Activated naive CD8-positive, alpha-beta T cell treated with anti-CD3 and anti-CD28 coated beads for 36 hours (primary cell): ENCODE data around the gene POLR2J2. TPM values are rescaled to one million over a fixed set of nuclear protein-coding genes. Genes with fewer than 3 reads are reported as not detected.
"Not testable (repeated sequence)": the region's sequence is repeated elsewhere in the genome, so short reads cannot be mapped to it uniquely, and the experiment has no call there.

ENCODE experiments used
- DNase-seq: peaks from one replicate; pipeline ENCODE4 v3.0.0; 2021
- H3K27ac Mint-ChIP-seq: one replicate; pipeline ENCODE4 v1.8.0; 2022; ENCODE audit warnings: mild to moderate bottlenecking, moderate library complexity, mixed read lengths
- H3K27me3 Mint-ChIP-seq: one replicate; pipeline ENCODE4 v1.8.0; 2022; ENCODE audit warnings: mild to moderate bottlenecking, mixed read lengths
- H3K36me3 Mint-ChIP-seq: one replicate; pipeline ENCODE4 v1.8.0; 2021; ENCODE audit warnings: mild to moderate bottlenecking, mixed read lengths
- H3K4me1 Mint-ChIP-seq: one replicate; pipeline ENCODE4 v1.8.0; 2021; ENCODE audit warnings: mixed read lengths
- H3K4me3 Mint-ChIP-seq: one replicate; pipeline ENCODE4 v1.8.0; 2022; ENCODE audit warnings: mild to moderate bottlenecking, moderate library complexity, mixed read lengths
- H3K9me3 Mint-ChIP-seq: one replicate; pipeline ENCODE4 v1.8.0; 2022; ENCODE audit warnings: mixed read lengths
- total RNA-seq, 2 experiments: library from RNA; stranded (reverse); gene quantifications; one replicate each; pipeline ENCODE4 v1.2.3, GENCODE V29; 2021

Gene POLR2J2
- 1 to 10 TPM; 6.5 to 6.9 TPM for total RNA-seq

GRCh38 chr7:102671166-102671955 lies at the start of gene POLR2J2:
POLR2J2 (minus strand) TSS chr7:102671663; CDS start chr7:102671601, 62 bp downstream.
- not testable (repeated sequence) for H3K4me1 Mint-ChIP-seq, H3K27me3 Mint-ChIP-seq, H3K36me3 Mint-ChIP-seq, DNase-seq, H3K9me3 Mint-ChIP-seq, H3K4me3 Mint-ChIP-seq, H3K27ac Mint-ChIP-seq

- not testable (repeated sequence) for H3K4me1 Mint-ChIP-seq, H3K36me3 Mint-ChIP-seq, H3K27ac Mint-ChIP-seq, DNase-seq, H3K9me3 Mint-ChIP-seq, H3K4me3 Mint-ChIP-seq, H3K27me3 Mint-ChIP-seq
Measured at GRCh38 chr7:102718491-102718890, 47.0 kb upstream of the POLR2J2 start.

GRCh38 chr7:102715718-102716117 lies 44.3 kb upstream of the POLR2J2 start:
- H3K36me3 Mint-ChIP-seq, DNase-seq, H3K4me3 Mint-ChIP-seq, H3K27ac Mint-ChIP-seq, H3K9me3 Mint-ChIP-seq, H3K4me1 Mint-ChIP-seq, H3K27me3 Mint-ChIP-seq: not testable (repeated sequence)

DNA sequence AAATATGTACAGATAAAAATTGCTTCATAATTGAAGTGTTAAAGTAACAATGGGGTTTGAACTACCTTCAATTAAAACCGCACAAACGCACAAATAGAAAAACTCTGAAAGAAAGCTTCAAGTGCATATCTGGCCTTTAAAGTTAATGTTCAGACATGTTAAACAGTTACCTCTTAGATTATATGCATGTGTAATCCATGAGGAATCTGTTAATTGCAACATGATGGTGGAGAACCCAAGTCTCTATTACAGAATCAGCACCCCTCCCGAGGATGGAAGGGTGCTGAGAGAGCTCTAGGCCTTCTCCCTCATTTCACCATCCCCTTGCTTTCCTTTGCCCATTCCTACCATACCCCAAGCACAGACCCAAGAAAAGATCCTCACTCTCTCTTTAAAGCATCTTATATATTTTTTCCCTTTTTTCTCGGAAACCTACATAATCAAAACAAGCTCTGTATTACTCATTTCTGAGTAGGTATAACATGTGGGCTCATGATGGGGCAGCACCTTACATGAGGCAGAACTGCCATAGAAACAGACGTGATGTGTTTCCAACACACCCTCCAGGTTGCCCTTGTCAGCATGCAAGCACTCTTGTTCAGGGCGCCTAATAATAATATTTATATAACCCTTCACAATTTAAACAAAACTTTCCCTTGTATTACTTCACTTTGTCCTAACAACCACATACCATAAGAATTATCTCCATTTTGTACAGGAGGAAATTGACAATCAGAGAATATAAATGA lies 43.5 kb upstream of the POLR2J2 start:
- not testable (repeated sequence) for H3K4me1 Mint-ChIP-seq, H3K27ac Mint-ChIP-seq

DNA sequence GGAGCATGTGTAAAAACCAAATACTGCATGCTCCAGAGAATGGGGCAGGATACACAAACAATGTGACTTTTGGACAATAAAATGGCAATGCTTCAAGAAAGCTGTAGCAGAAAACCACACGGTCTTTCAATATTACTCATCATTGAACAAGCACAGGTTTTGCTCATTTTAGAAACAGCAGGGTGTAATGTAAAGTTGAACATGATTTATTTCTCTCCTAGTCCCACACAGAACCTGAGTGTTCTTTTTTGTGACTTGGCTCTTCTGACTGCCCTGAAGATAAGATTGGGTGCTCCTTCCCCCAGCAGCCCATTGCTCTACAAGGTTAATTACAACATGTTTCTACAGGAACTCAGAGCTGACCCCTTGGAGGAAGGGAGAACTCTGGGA lies 42.2 kb upstream of the POLR2J2 start:
- H3K36me3 Mint-ChIP-seq, H3K9me3 Mint-ChIP-seq, H3K4me3 Mint-ChIP-seq: not testable (repeated sequence)

More for the DNA sequence above, 43.5 kb upstream of the POLR2J2 start:
- DNase-seq, H3K9me3 Mint-ChIP-seq, H3K27me3 Mint-ChIP-seq, H3K4me3 Mint-ChIP-seq, H3K36me3 Mint-ChIP-seq: not testable (repeated sequence)

DNA sequence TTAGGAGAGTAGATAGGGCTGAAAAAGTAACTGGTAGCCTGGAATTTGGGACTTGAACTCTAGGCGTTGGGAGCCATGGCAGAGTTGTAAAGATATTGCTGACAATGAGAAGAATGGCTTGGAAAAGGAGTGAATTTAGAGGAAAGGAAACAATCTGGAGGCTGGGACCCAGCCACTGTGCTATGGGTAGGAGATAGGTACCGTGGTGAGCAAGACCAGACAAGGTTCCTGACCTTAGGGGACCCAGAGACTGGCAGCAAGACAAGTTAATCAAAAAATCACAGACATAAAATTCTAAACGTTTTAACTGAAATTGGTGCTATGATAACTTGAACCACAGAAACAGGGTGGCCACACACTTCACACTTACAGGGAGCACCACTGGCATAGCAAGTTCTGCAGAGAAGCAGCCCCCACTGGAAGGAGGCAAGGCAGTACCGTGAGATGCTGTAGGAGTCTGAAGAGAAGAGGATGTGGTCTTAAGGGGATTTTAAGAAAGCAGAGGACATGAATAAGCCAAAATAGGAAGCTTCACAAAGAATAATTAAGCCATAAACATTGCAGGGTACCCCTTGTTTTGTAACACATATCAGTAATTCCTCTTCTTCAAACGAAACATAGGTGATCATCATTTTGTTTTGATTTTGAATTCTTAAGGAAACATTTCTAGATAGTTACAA lies 41.7 kb upstream of the POLR2J2 start:
- H3K4me1 Mint-ChIP-seq, H3K4me3 Mint-ChIP-seq, H3K9me3 Mint-ChIP-seq, H3K27me3 Mint-ChIP-seq, H3K36me3 Mint-ChIP-seq: not testable (repeated sequence)
- DNase-seq, result peak; percentile 13
- H3K27ac Mint-ChIP-seq, result peak overlapping the region; percentile 63

More for the DNA sequence above, 42.2 kb upstream of the POLR2J2 start:
- H3K4me1 Mint-ChIP-seq, DNase-seq, H3K27me3 Mint-ChIP-seq: not testable (repeated sequence)
- peak overlapping the region; percentile 63 for H3K27ac Mint-ChIP-seq

GRCh38 chr7:102698962-102699750 lies 27.7 kb upstream of the POLR2J2 start:
- not testable (repeated sequence) for H3K27me3 Mint-ChIP-seq, H3K9me3 Mint-ChIP-seq, H3K27ac Mint-ChIP-seq, H3K4me3 Mint-ChIP-seq, H3K36me3 Mint-ChIP-seq, DNase-seq, H3K4me1 Mint-ChIP-seq

DNA sequence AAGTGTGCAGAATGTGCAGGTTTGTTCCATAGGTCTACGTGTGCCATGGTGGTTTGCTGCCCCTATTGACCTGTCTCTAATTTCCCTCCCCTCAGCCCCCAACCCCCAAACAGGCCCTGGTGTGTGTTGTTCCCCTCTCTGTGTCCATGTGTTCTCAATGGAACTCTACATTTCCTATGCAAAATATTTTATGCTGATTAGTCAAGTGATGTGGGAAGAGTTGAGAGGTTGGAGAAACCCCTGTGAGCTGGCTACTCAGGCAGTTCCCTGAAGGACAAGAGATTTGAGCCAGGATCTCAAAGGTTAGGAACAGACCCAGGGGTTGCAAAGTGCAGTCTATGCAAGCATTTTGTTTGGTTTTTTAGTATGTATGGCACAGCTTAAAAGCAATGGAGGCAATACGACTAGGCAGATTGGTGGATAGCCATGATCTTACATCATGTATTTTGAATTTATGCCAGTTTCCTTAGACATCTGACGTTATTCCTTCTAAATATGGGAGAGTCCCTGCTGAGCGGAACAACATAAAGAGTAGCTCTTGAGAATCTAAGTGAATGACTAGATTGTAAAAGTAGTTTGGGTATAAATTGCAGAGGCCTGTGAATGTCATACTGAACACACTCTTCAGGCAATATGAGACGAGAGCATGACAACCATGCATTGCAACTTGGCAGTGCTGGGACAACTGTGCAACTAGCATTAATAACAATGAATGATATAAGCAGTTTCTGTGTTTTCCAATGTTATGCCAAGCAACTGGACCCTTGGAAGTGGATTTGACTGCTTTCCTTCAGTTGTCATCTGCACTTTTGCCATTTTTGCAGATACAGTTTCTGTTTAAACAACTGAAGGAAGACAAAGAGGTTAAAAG lies 26.4 kb upstream of the POLR2J2 start:
- not testable (repeated sequence) for H3K4me1 Mint-ChIP-seq, H3K4me3 Mint-ChIP-seq, H3K9me3 Mint-ChIP-seq, H3K27me3 Mint-ChIP-seq, H3K27ac Mint-ChIP-seq, DNase-seq, H3K36me3 Mint-ChIP-seq

DNA sequence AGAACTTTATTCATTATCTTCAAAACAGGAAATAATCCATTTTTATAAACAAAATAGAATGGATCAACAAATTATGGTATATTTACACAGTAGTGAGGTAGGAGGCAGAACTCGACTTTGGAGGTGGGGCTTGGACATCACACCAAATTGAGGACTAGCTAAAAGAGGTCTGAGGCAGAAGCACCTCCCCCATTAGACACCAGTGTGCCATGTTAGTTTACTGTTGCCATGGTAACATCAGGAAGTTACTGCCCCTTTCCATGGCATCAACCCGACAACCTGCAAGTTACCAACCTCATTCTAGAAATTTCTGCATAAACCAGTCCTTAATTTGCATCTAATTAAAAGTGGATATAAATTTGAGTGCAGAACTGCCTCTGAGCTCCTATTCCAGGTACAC lies 24.5 kb upstream of the POLR2J2 start:
- not testable (repeated sequence) for H3K36me3 Mint-ChIP-seq

GRCh38 chr7:102695033-102695552 lies 23.6 kb upstream of the POLR2J2 start:
- not testable (repeated sequence) for H3K36me3 Mint-ChIP-seq, DNase-seq, H3K27me3 Mint-ChIP-seq, H3K4me3 Mint-ChIP-seq, H3K9me3 Mint-ChIP-seq, H3K4me1 Mint-ChIP-seq, H3K27ac Mint-ChIP-seq

More for the DNA sequence above, 24.5 kb upstream of the POLR2J2 start:
- not testable (repeated sequence) for H3K27me3 Mint-ChIP-seq, H3K4me3 Mint-ChIP-seq, H3K4me1 Mint-ChIP-seq, H3K27ac Mint-ChIP-seq, DNase-seq, H3K9me3 Mint-ChIP-seq

DNA sequence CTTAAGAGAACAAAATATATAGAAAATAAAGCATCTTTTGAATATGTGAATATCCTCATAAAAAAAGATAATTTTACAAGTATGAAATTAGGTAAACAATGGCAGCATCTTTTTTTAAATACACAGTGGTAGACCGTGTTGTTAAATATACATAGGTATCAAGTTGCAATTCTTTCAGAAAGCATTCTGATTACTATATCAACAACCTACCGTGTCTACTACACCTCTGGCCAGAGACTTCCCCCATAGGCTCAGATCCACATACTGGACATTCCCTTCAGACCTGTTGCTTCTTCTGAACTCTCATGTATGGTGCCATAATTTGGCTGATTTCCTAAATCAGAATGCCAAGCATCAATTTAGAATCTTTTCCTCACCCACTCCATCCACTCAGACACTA lies 22.5 kb upstream of the POLR2J2 start:
- not testable (repeated sequence) for H3K4me3 Mint-ChIP-seq

DNA sequence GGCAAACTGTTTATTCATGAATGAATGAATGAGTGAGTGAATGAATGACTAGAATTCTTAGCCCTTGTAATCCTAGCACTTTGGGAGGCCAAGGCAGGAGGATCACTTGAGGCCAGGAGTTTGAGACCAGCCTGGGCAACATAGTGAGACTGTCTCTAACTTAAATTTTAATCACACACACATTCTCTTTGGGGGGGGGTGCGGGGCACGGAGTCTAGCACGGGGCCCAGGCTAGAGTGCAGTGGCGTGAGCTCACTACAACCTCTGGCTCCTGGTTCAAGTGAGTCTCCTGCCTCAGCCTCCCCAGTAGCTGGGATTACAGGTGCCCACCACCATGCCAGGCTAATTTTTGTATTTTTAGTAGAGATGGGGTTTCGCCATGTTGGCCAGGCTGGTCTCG lies 19.1 kb upstream of the POLR2J2 start:
- H3K4me3 Mint-ChIP-seq, H3K4me1 Mint-ChIP-seq: not testable (repeated sequence)

More for the DNA sequence above, 22.5 kb upstream of the POLR2J2 start:
- DNase-seq, H3K27ac Mint-ChIP-seq, H3K4me1 Mint-ChIP-seq, H3K9me3 Mint-ChIP-seq, H3K36me3 Mint-ChIP-seq, H3K27me3 Mint-ChIP-seq: not testable (repeated sequence)

GRCh38 chr7:102689436-102690282 lies 18.2 kb upstream of the POLR2J2 start:
- H3K4me3 Mint-ChIP-seq, H3K27ac Mint-ChIP-seq, H3K36me3 Mint-ChIP-seq, H3K27me3 Mint-ChIP-seq, H3K9me3 Mint-ChIP-seq, H3K4me1 Mint-ChIP-seq: not testable (repeated sequence)
- DNase-seq, result peak; percentile 22

More for the DNA sequence above, 19.1 kb upstream of the POLR2J2 start:
- not testable (repeated sequence) for H3K27me3 Mint-ChIP-seq, H3K36me3 Mint-ChIP-seq, H3K9me3 Mint-ChIP-seq, H3K27ac Mint-ChIP-seq
- peak; percentile 5 for DNase-seq
